ENCODE measurements around the gene EGFL8. TPM values are rescaled to one million over a fixed set of nuclear protein-coding genes. Genes with fewer than 3 reads are reported as not detected.

EGFL8 gene
- total RNA-seq (10 to 100 TPM in 3 of 9 donors, 1 to 10 TPM in 6; 1.3 to 22.1 (median 8.7) TPM), polyA plus RNA-seq (100 to 1,000 TPM in 1 of 3 donors, 10 to 100 TPM in 1, 1 to 10 TPM in 1; 4.6 to 103 (median 54.4) TPM)
- long read RNA-seq, donor 1 = 0 reads
- long read RNA-seq, donor 2 = 0 reads
- long read RNA-seq, donor 3, partial matches to known transcripts = 0 of 2 reads
- long read RNA-seq, donor 3, other reads (novel, unspliced or antisense) = 0 of 2 reads
- long read RNA-seq, donor 4 = 0 reads
- long read RNA-seq, donor 5 = 0 reads
- long read RNA-seq, donor 6, partial matches to known transcripts = 1 of 5 reads
- long read RNA-seq, donor 6, other reads (novel, unspliced or antisense) = 1 of 5 reads
- long read RNA-seq, donor 7 = 0 reads
- long read RNA-seq, donor 8, partial matches to known transcripts = 0 of 2 reads
- long read RNA-seq, donor 8, other reads (novel, unspliced or antisense) = 0 of 2 reads
- long read RNA-seq, donor 9 = 0 reads
- long read RNA-seq, donor 10 = 0 reads

GRCh38 chr6:32164295-32164694 lies at the start of gene EGFL8:
EGFL8 (plus strand) TSS chr6:32164595; CDS start chr6:32166166, 1,571 bp downstream.
- TF ChIP-seq CTCF (IDR thresholded peaks at IDR 0.05) = no peak
- H3K4me3 ChIP-seq = no peak within 1 kb of the TSS
- intact Hi-C loops (cut with DNase I) = loop anchor here in 1 of 2 donors (10.0 kb wide), 1 partner anchor 49 kb away; no protein-coding TSS in a partner anchor
- no peaks in the 10 kb centered on the region for H3K4me1 ChIP-seq (replicated peaks in 1 of 2)
- no peak for DNase-seq
- H3K27me3 ChIP-seq = no peaks in the 10 kb centered on the region
- peaks cover 0 to 35% of the 10 kb centered on the region in 2 donors for H3K36me3 ChIP-seq (replicated peaks in 1 of 2)
- no peaks in the 10 kb centered on the region for H3K9me3 ChIP-seq (replicated peaks in 1 of 3)
- H3K27ac ChIP-seq = peak within 1 kb of the TSS in 1 of 5 donors; percentile 8

- Histone ChIP-seq H3K27me3 (no peaks in the 10 kb centered on the region), H3K9me3 (replicated peaks in 1 of 3) (no peaks in the 10 kb centered on the region), H3K4me1 (replicated peaks in 1 of 2) (peaks cover 15 to 37% of the 10 kb centered on the region in 2 donors), H3K4me3 (no peak overlapping the region), H3K27ac (peak overlapping the region in 2 of 5 donors; percentile 60 to 85), H3K36me3 (replicated peaks in 1 of 2) (peaks cover 0 to 46% of the 10 kb centered on the region in 2 donors)
- TF ChIP-seq POLR2A (IDR thresholded peaks at IDR 0.05) (no peak), CTCF (IDR thresholded peaks at IDR 0.05) (no peak)
- 70 to 86% (median 76%) methylated on average over 7 to 8 of the region's 8 CpGs for WGBS, 4 donors
- intact Hi-C loops (cut with DNase I) = loop anchor here (5.0 to 10.0 kb wide), 4 partner anchors 43 to 78 kb away; partner anchors contain the start of genes EGFL8 (in 1 of the 2), GPSM3 (in 1 of the 2) and PBX2 (in 1 of the 2)
- peak in 1 of 7 donors; percentile 57 for DNase-seq
These were observed 49.6 kb upstream of the EGFL8 start for GRCh38 chr6:32114796-32115195.

GRCh38 chr6:32115623-32116022 lies 48.8 kb upstream of the EGFL8 start:
- Histone ChIP-seq H3K4me3 (no peak overlapping the region), H3K27me3 (no peaks in the 10 kb centered on the region), H3K36me3 (replicated peaks in 1 of 2) (peaks cover 0 to 55% of the 10 kb centered on the region in 2 donors), H3K9me3 (replicated peaks in 1 of 3) (no peaks in the 10 kb centered on the region), H3K27ac (no peak overlapping the region), H3K4me1 (replicated peaks in 1 of 2) (peaks cover 15 to 37% of the 10 kb centered on the region in 2 donors)
- DNase-seq = peak in 1 of 7 donors; percentile 52
- 70 to 78% (median 76%) methylated on average over 6 of the region's 6 CpGs for WGBS, 4 donors
- TF ChIP-seq POLR2A (IDR thresholded peaks at IDR 0.05) = no peak
- TF ChIP-seq CTCF (IDR thresholded peaks at IDR 0.05) = no peak
- intact Hi-C loops (cut with DNase I) = loop anchor here (5.0 to 10.0 kb wide), 3 partner anchors 42 to 61 kb away; partner anchors contain the start of gene EGFL8 (in 1 of the 2)

- TF ChIP-seq CTCF (IDR thresholded peaks at IDR 0.05) (peak in 5 of 6 experiments; percentile 10 to 34 (median 25)), POLR2A (IDR thresholded peaks at IDR 0.05) (no peak)
- intact Hi-C loops (cut with DNase I) = loop anchor here (5.0 to 10.0 kb wide), 3 partner anchors 41 to 62 kb away; partner anchors contain the start of gene EGFL8 (in 1 of the 2)
- Histone ChIP-seq H3K27me3 (no peaks in the 10 kb centered on the region), H3K4me3 (no peak overlapping the region), H3K9me3 (replicated peaks in 1 of 3) (no peaks in the 10 kb centered on the region), H3K4me1 (replicated peaks in 1 of 2) (peaks cover 10 to 37% of the 10 kb centered on the region in 2 donors), H3K36me3 (replicated peaks in 1 of 2) (peaks cover 0 to 65% of the 10 kb centered on the region in 2 donors), H3K27ac (peak overlapping the region in 1 of 5 donors; percentile 15)
- peak in 1 of 7 donors; percentile 45 for DNase-seq
- whole genome bisulfite sequencing, 4 donors = 90 to 96% (median 92%) methylated on average over 7 of the region's 7 CpGs
These were observed 47.7 kb upstream of the EGFL8 start for GRCh38 chr6:32116674-32117073.
